ENCODE results near the gene GTF3C5. TPM values are rescaled to one million over a fixed set of nuclear protein-coding genes. Genes with fewer than 3 reads are reported as not detected.

The GTF3C5 gene
- total and polyA plus RNA-seq, 2 of the 4 experiments (the other 2 are of a cell fraction) = 49.1 to 52.3 TPM

DNA sequence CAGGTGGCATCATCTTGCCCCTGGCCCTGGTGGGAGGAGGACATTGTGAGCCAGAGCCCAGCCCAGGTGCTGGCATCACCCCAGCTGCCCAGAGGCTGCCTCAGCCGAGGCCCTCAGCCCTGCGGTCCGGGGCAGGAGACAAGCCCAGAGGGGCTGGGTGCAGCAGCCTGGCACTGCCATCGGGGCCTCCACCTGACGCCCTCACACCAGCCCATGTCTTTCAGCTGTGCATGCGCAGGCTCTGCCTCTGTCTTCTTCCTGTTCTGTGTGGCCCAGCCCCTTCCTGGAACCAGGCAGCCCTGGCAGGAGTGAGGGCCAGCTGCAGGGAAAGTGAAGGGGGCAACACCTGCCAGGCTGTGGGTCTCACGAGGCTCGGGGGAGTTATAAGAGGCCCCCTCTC lies 26.2 kb downstream of the GTF3C5 start:
- H4K5ac ChIP-seq (ENCODE audit: low read depth, low read length) = no peak overlapping the region

More for the DNA sequence above, 26.2 kb downstream of the GTF3C5 start:
- Histone ChIP-seq H3K9ac (ENCODE audit: low read depth, low read length) (no peak overlapping the region), H3K14ac (replicated peaks; ENCODE audit: low read depth, low read length) (no peak overlapping the region), H2BK20ac (ENCODE audit: low read depth, low read length) (no peak overlapping the region), H4K8ac (ENCODE audit: low read depth in 2 of 2, low read length in 2 of 2) (no peak overlapping the region), H2BK120ac (ENCODE audit: low read depth, low read length) (no peak overlapping the region), H4K91ac (ENCODE audit: insufficient read depth, low read depth, low read length) (no peak overlapping the region), H3K27ac (ENCODE audit: insufficient read depth, low read length) (no peak overlapping the region), H3K4me1 (ENCODE audit: control insufficient read depth, insufficient read depth, low read length) (peaks cover 3% of the 10 kb centered on the region; the same call in 1 of the 2 replicates), H3K79me1 (ENCODE audit: low read depth in 1 of 2, low read length in 2 of 2) (peaks cover 0 to under 1% of the 10 kb centered on the region in 2 experiments; a peak in 2 of 4 replicates), H3K4ac (ENCODE audit: low read depth, low read length) (no peak overlapping the region), H3K27me3 (ENCODE audit: control insufficient read depth, insufficient read depth, low read length) (no peaks in the 10 kb centered on the region), H2AK5ac (ENCODE audit: low read depth, low read length) (no peak overlapping the region), H2AFZ (replicated peaks; ENCODE audit: low read length, poor library complexity) (no peak overlapping the region), H4K20me1 (ENCODE audit: insufficient read depth, low read length) (no peaks in the 10 kb centered on the region; the same call in 1 of the 2 replicates), H3K18ac (ENCODE audit: low read depth, low read length) (no peak overlapping the region), H3K4me3 (ENCODE audit: insufficient read depth, low read depth, low read length) (no peak overlapping the region), H2AK9ac (replicated peaks; ENCODE audit: low read depth, low read length, poor library complexity) (no peak overlapping the region), H3K23ac (ENCODE audit: low read depth, low read length) (no peak overlapping the region), H2BK5ac (ENCODE audit: low read depth, low read length, poor library complexity, severe bottlenecking) (no peak overlapping the region), H2BK15ac (ENCODE audit: low read depth, low read length) (no peak overlapping the region), H3K56ac (ENCODE audit: extremely low read depth, insufficient read depth, low read length) (no peak overlapping the region), H3K4me2 (ENCODE audit: low read depth, low read length) (no peak overlapping the region), H3K36me3 (ENCODE audit: control insufficient read depth, insufficient read depth, low read length) (peaks cover 47% of the 10 kb centered on the region), H3K9me3 (ENCODE audit: control insufficient read depth, insufficient read depth, low read length) (no peaks in the 10 kb centered on the region), H3K9me1 (ENCODE audit: insufficient read depth, low read length) (no peaks in the 10 kb centered on the region)
- in situ Hi-C loops (cut with MboI; ENCODE audit: low sequenced_read_pairs) (no loop called here), intact Hi-C loops (cut with micrococcal nuclease) (no loop called here), dilution Hi-C loops (cut with HindIII; ENCODE audit: low sequenced_read_pairs, unreplicated experiment) (no loop called here)
- ChIA-PET CTCF (no interaction called here), POLR2A (ENCODE audit: unreplicated experiment) (no interaction called here)
- DNase-seq = no peak
- ATAC-seq (ENCODE audit: low read depth) = no peak
- BruUV-seq (replicated peaks) = no TSS peak
- TF ChIP-seq BHLHE40 (IDR thresholded peaks at IDR 0.05; ENCODE audit: low read depth, low read length) (no peak), NFE2L2 (IDR thresholded peaks at IDR 0.05; ENCODE audit: low read depth, low read length) (no peak), RAD21 (IDR thresholded peaks at IDR 0.05; ENCODE audit: low read length) (no peak), MAZ (IDR thresholded peaks at IDR 0.05; ENCODE audit: borderline replicate concordance, low read depth, low read length) (no peak), MXI1 (IDR thresholded peaks at IDR 0.05; ENCODE audit: borderline replicate concordance, low read depth, low read length) (no peak), FOS (IDR thresholded peaks at IDR 0.05; ENCODE audit: low read depth, low read length) (no peak), POLR2A (IDR thresholded peaks at IDR 0.05; ENCODE audit: low read depth, low read length) (no peak), RCOR1 (IDR thresholded peaks at IDR 0.05; ENCODE audit: insufficient replicate concordance, low read length) (no peak), CHD1 (IDR thresholded peaks at IDR 0.05; ENCODE audit: low read depth, low read length) (no peak), RFX5 (IDR thresholded peaks at IDR 0.05; ENCODE audit: low read depth, low read length) (no peak), SMC3 (IDR thresholded peaks at IDR 0.05; ENCODE audit: low read depth, low read length) (no peak)
- TF ChIP-seq, protein P1, sequence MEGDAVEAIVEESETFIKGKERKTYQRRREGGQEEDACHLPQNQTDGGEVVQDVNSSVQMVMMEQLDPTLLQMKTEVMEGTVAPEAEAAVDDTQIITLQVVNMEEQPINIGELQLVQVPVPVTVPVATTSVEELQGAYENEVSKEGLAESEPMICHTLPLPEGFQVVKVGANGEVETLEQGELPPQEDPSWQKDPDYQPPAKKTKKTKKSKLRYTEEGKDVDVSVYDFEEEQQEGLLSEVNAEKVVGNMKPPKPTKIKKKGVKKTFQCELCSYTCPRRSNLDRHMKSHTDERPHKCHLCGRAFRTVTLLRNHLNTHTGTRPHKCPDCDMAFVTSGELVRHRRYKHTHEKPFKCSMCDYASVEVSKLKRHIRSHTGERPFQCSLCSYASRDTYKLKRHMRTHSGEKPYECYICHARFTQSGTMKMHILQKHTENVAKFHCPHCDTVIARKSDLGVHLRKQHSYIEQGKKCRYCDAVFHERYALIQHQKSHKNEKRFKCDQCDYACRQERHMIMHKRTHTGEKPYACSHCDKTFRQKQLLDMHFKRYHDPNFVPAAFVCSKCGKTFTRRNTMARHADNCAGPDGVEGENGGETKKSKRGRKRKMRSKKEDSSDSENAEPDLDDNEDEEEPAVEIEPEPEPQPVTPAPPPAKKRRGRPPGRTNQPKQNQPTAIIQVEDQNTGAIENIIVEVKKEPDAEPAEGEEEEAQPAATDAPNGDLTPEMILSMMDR (conservative IDR thresholded peaks at IDR 0.05; ENCODE audit: low read depth, low read length) = no peak
- TF ChIP-seq, protein P2, sequence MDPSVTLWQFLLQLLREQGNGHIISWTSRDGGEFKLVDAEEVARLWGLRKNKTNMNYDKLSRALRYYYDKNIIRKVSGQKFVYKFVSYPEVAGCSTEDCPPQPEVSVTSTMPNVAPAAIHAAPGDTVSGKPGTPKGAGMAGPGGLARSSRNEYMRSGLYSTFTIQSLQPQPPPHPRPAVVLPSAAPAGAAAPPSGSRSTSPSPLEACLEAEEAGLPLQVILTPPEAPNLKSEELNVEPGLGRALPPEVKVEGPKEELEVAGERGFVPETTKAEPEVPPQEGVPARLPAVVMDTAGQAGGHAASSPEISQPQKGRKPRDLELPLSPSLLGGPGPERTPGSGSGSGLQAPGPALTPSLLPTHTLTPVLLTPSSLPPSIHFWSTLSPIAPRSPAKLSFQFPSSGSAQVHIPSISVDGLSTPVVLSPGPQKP (IDR thresholded peaks at IDR 0.05; ENCODE audit: borderline replicate concordance, low read depth, low read length) = no peak
- 98% methylated on average over 7 of the region's 8 CpGs; no CpG with 5 or more reads in 1 of the 2 experiments for WGBS, 2 experiments (ENCODE audit: extremely low coverage in 2 of 2, insufficient read length in 1 of 2)
